ENCODE data around the gene NRG2.

DNA sequence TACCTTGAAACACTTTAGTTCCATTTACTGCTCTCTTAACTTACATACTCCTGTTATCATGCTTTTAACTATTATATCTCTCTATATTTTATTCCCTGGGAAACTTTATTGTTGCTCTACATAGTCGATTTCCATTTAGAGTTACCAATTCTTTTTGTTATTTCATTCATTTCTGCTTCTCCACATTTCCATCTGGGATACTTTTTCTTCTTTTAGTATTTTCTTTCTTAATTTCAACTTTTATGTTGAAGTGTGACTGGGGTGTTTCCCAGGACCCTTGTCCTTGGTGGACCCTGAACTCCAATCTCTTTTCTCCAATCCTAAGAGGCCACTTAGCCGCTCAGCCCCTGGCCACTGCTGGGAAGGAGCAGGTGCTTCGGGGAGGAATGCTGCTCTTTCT is 211.5 kb downstream of the NRG2 start:
- TF ChIP-seq, protein P1, sequence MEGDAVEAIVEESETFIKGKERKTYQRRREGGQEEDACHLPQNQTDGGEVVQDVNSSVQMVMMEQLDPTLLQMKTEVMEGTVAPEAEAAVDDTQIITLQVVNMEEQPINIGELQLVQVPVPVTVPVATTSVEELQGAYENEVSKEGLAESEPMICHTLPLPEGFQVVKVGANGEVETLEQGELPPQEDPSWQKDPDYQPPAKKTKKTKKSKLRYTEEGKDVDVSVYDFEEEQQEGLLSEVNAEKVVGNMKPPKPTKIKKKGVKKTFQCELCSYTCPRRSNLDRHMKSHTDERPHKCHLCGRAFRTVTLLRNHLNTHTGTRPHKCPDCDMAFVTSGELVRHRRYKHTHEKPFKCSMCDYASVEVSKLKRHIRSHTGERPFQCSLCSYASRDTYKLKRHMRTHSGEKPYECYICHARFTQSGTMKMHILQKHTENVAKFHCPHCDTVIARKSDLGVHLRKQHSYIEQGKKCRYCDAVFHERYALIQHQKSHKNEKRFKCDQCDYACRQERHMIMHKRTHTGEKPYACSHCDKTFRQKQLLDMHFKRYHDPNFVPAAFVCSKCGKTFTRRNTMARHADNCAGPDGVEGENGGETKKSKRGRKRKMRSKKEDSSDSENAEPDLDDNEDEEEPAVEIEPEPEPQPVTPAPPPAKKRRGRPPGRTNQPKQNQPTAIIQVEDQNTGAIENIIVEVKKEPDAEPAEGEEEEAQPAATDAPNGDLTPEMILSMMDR (IDR thresholded peaks at IDR 0.05): no peak
- no peak for TF ChIP-seq POLR2A (IDR thresholded peaks at IDR 0.05)

Measured in thyroid gland (tissue), 4 donors.